Neutrophil (primary cell): Measurements from ENCODE around the gene CIP2A.

Experiments
- H3K27ac ChIP-seq: fragments of 200-600 bp; sonication (generic); 2 replicates; pipeline ENCODE4 v1.5.1; 2016; ENCODE audit warnings: mild to moderate bottlenecking, moderate library complexity
- H3K27me3 ChIP-seq: fragments of 200-600 bp; sonication (generic); 2 replicates; pipeline ENCODE4 v1.6.0; 2016; ENCODE audit warnings: mild to moderate bottlenecking
- H3K36me3 ChIP-seq: fragments of 200-600 bp; sonication (generic); 2 replicates; pipeline ENCODE4 v1.5.1; 2017
- H3K4me1 ChIP-seq, 2 experiments: fragments of 200-600 bp in 1 of 2; sonication (generic) in 1 of 2; 1 replicate in 1 of 2; 2 replicates in 1 of 2; pipeline versions ENCODE4 v1.5.1 to v1.6.1; 2013 to 2016; ENCODE audit warnings: low read depth in 1 of 2, low read length in 1 of 2, mild to moderate bottlenecking in 1 of 2, moderate library complexity in 1 of 2; ENCODE audit not compliant: control insufficient read depth in 1 of 2, insufficient read depth in 1 of 2
- H3K4me3 ChIP-seq, 2 experiments: fragments of 200-600 bp in 1 of 2; sonication (generic) in 1 of 2; 1 replicate in 1 of 2; 2 replicates in 1 of 2; pipeline ENCODE4 v1.5.1; 2013 to 2016; ENCODE audit warnings: low read depth in 1 of 2, low read length in 1 of 2, mild to moderate bottlenecking in 1 of 2, moderate library complexity in 1 of 2
- H3K9me3 ChIP-seq: fragments of 200-600 bp; sonication (generic); 2 replicates; pipeline ENCODE4 v1.5.1; 2016
- CTCF ChIP-seq: fragments of 200-600 bp; sonication (generic); IDR thresholded peaks from 2 replicates; pipeline ENCODE4 v1.5.1; 2016; ENCODE audit warnings: antibody characterized with exemption

The CIP2A gene

DNA sequence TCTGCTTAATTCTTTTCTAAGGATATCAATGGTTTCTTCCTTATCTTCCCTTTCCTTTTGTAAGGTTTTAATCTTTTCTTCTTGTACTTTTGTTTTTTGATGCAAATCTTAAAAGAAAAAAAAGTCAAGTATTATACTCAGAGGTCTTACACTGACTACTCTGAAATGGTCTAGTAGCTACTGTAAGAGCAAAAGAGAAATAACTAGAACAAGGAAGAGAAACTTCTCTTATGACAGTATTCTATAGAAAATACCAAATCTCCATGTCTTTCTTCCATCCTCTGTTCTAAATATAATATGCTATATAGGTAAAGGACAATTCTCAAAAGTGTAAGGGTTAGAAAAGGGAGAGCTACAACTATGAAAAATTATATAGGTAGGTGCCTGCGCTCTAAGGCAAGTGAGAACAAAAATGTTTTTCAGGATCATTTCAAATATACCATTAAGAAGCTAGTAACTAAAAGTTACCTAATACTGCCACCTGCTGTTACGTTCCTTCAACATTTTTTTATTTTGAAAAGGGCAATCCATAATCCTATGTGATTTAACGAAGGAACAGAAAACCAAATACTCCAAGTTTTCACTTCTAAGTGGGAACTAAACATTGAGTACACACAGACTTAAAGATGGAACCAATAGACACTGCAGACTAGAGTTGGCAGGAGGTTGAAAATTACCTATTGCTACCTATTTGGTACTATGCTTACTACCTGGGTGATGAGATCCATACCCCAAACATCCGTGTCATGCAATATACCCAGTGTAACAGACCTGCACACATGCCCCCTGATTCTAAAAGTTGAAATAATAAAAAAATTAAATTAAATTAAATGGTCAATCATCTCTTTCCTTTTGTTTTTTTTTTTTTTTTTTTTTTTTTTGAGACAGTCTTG is 36.7 kb downstream of the CIP2A start:
- Histone ChIP-seq H3K4me1 (peaks cover 6 to 11% of the 10 kb centered on the region in 2 experiments), H3K27me3 (no peaks in the 10 kb centered on the region), H3K9me3 (no peaks in the 10 kb centered on the region), H3K27ac (no peak overlapping the region), H3K36me3 (peaks cover 28% of the 10 kb centered on the region), H3K4me3 (no peak overlapping the region)
- TF ChIP-seq CTCF, result no peak

DNA sequence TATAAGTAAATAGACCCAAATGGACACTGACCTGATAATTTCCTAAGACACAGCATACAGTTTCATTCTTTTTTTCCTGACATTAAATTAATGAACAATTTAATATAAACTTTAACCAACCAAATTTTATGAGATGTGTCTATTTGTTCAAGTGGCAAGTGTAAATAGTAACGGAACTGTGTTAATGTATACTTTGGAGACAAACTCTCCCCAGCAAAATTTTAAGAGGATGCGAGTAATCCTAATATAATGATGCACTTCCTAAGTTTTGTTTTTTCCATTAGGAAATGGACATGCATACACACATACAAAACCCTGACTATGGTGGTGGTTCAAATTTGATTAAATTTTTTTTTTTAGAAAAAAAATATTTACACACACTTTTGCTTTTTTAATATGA is 40.4 kb downstream of the CIP2A start:
- TF ChIP-seq CTCF, result no peak
- H3K27me3 ChIP-seq, result no peaks in the 10 kb centered on the region
- H3K4me3 ChIP-seq, result no peak overlapping the region
- no peak overlapping the region for H3K27ac ChIP-seq
- peaks cover 32% of the 10 kb centered on the region for H3K36me3 ChIP-seq
- H3K9me3 ChIP-seq, result no peaks in the 10 kb centered on the region
- H3K4me1 ChIP-seq, result no peaks in the 10 kb centered on the region

GRCh38 chr3:108548304-108548703 is 40.9 kb downstream of the CIP2A start:
- TF ChIP-seq CTCF, result no peak
- H3K4me1 ChIP-seq, result no peaks in the 10 kb centered on the region
- peaks cover 37% of the 10 kb centered on the region for H3K36me3 ChIP-seq
- no peak overlapping the region for H3K27ac ChIP-seq
- H3K27me3 ChIP-seq, result no peaks in the 10 kb centered on the region
- H3K9me3 ChIP-seq, result no peaks in the 10 kb centered on the region
- no peak overlapping the region for H3K4me3 ChIP-seq

DNA sequence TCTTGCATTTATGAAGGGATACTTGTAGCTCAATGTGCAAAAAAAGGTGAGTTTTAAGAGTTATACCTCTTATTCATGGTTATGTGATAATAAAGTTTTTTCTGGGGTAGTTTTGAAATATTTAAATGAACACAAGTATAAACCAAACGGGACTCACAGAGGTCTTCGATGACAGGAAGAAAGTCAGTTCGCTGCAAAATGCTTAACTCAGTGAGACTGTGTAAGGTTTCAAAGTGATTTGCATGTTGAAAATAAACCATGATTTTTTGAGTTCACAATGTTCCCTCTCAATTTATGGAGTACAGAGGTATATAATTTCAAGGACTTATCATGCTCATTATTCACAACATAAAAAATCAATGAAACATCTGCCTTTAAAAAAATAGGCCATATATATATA is 42.5 kb downstream of the CIP2A start:
- Histone ChIP-seq H3K4me1 (no peaks in the 10 kb centered on the region), H3K4me3 (no peak overlapping the region), H3K9me3 (no peaks in the 10 kb centered on the region), H3K27me3 (no peaks in the 10 kb centered on the region), H3K36me3 (peaks cover 39% of the 10 kb centered on the region), H3K27ac (no peak overlapping the region)
- no peak for TF ChIP-seq CTCF

- peaks cover 35% of the 10 kb centered on the region for H3K36me3 ChIP-seq
- no peaks in the 10 kb centered on the region for H3K4me1 ChIP-seq
- H3K27ac ChIP-seq, result no peak overlapping the region
- no peaks in the 10 kb centered on the region for H3K27me3 ChIP-seq
- H3K9me3 ChIP-seq, result no peaks in the 10 kb centered on the region
- TF ChIP-seq CTCF, result no peak
- H3K4me3 ChIP-seq, result no peak overlapping the region
Observed at GRCh38 chr3:108546247-108546646, 43.0 kb downstream of the CIP2A start.
